Measurements from ENCODE around the gene CEP295NL. TPM values are rescaled to one million over a fixed set of nuclear protein-coding genes. Genes with fewer than 3 reads are reported as not detected.

CEP295NL gene
- total RNA-seq, 1 donor from 2014 or later, result 7.9 TPM

- no peak for TF ChIP-seq POLR2A (IDR thresholded peaks at IDR 0.05)
- no peak for TF ChIP-seq POLR2AphosphoS5 (IDR thresholded peaks at IDR 0.05; ENCODE audit: insufficient read depth in 1 of 2, low read depth in 1 of 2)
- TF ChIP-seq, protein P1, sequence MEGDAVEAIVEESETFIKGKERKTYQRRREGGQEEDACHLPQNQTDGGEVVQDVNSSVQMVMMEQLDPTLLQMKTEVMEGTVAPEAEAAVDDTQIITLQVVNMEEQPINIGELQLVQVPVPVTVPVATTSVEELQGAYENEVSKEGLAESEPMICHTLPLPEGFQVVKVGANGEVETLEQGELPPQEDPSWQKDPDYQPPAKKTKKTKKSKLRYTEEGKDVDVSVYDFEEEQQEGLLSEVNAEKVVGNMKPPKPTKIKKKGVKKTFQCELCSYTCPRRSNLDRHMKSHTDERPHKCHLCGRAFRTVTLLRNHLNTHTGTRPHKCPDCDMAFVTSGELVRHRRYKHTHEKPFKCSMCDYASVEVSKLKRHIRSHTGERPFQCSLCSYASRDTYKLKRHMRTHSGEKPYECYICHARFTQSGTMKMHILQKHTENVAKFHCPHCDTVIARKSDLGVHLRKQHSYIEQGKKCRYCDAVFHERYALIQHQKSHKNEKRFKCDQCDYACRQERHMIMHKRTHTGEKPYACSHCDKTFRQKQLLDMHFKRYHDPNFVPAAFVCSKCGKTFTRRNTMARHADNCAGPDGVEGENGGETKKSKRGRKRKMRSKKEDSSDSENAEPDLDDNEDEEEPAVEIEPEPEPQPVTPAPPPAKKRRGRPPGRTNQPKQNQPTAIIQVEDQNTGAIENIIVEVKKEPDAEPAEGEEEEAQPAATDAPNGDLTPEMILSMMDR (IDR thresholded peaks at IDR 0.05), result no peak
- no peaks in the 10 kb centered on the region for H3K9me3 ChIP-seq
- intact Hi-C loops (cut with DNase I), result loop anchor here (5.0 to 10.0 kb wide), 2 partner anchors 39 to 53 kb away; partner anchors contain the start of gene LGALS3BP
- peaks cover 85% of the 10 kb centered on the region for H3K4me1 ChIP-seq
- no peaks in the 10 kb centered on the region for H3K27me3 ChIP-seq
- H3K4me3 ChIP-seq, result peak overlapping the region; percentile 66 to 81
- H3K27ac ChIP-seq, result peak overlapping the region; percentile 99
- DNase-seq (ENCODE audit: extremely low spot score in 2 of 2), result no peak
- no peaks in the 10 kb centered on the region for H3K36me3 ChIP-seq
These were observed 18.5 kb upstream of the CEP295NL start for GRCh38 chr17:78921437-78921971.

DNA sequence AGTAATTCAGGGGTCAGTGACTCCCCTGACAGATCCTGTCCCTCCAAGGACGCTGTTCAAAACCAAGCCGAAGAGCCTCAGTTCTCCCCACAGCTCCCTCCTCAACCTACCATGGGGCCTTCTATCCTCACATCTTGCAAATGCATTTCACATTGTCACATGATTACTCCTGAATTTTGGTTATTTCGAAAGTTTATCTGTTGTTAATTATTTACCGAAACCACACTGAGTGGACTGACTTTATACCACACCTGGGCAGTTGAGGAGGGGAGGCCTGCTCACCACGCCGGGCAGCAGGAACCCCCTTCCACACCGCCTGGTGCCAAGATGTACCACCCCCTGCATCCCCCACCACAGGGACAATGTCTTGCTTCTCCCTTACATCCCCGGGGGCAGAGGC, 17.5 kb upstream of the CEP295NL start:
- TF ChIP-seq POLR2AphosphoS5 (IDR thresholded peaks at IDR 0.05; ENCODE audit: insufficient read depth in 1 of 2, low read depth in 1 of 2) (no peak), POLR2A (IDR thresholded peaks at IDR 0.05) (no peak)
- TF ChIP-seq, protein P1 (IDR thresholded peaks at IDR 0.05), result no peak
- no peak for DNase-seq (ENCODE audit: extremely low spot score in 2 of 2)
- H3K27me3 ChIP-seq, result no peaks in the 10 kb centered on the region
- H3K4me3 ChIP-seq, result peak overlapping the region; percentile 4 to 25
- intact Hi-C loops (cut with DNase I), result loop anchor here (5.0 to 10.0 kb wide), 2 partner anchors 38 to 54 kb away; partner anchors contain the start of gene LGALS3BP
- H3K9me3 ChIP-seq, result no peaks in the 10 kb centered on the region
- H3K36me3 ChIP-seq, result no peaks in the 10 kb centered on the region
- peaks cover 88% of the 10 kb centered on the region for H3K4me1 ChIP-seq
- peak overlapping the region; percentile 99 for H3K27ac ChIP-seq

DNA sequence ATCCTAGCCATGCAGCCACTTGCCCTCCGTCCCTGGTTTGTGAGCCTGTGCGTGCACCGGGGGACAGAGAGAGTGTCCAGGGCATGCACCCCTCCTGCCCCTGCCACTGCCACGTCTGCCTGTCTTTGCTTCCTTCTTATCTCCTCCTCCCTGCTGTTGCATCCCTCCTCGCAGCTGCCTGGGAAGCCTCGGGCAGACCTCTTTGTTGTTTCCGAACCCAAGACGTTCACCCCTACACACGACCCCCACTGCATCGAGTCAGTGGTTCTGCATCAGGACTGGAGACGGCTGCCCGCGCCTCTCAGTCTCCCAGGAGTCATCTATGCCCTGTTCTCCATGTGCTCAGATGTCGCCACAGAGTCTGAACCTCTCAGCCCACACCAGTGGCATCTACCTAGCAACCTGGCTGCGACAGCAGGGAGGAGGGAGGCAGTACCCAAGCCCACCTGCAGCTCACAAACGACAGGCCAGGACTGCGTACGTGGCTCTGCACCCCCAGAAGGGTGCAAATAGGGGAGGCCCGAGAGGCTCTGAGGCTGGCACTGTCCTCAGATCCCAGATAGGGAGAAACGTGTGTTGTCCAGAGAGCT, 17.0 kb upstream of the CEP295NL start:
- no peaks in the 10 kb centered on the region for H3K27me3 ChIP-seq
- peaks cover 93% of the 10 kb centered on the region for H3K4me1 ChIP-seq
- no peaks in the 10 kb centered on the region for H3K36me3 ChIP-seq
- no peak for DNase-seq (ENCODE audit: extremely low spot score in 2 of 2)
- H3K9me3 ChIP-seq, result no peaks in the 10 kb centered on the region
- peak overlapping the region; percentile 4 to 25 for H3K4me3 ChIP-seq
- intact Hi-C loops (cut with DNase I), result loop anchor here (5.0 to 10.0 kb wide), 2 partner anchors 38 to 55 kb away; partner anchors contain the start of gene LGALS3BP
- H3K27ac ChIP-seq, result peak overlapping the region; percentile 99
- TF ChIP-seq, protein P1 (IDR thresholded peaks at IDR 0.05), result no peak
- TF ChIP-seq POLR2AphosphoS5 (IDR thresholded peaks at IDR 0.05; ENCODE audit: insufficient read depth in 1 of 2, low read depth in 1 of 2) (no peak), POLR2A (IDR thresholded peaks at IDR 0.05) (no peak)

- intact Hi-C loops (cut with DNase I), result no loop called here
- peak overlapping the region; percentile 99 for H3K27ac ChIP-seq
- H3K4me1 ChIP-seq, result peaks cover 95% of the 10 kb centered on the region
- no peaks in the 10 kb centered on the region for H3K27me3 ChIP-seq
- H3K9me3 ChIP-seq, result no peaks in the 10 kb centered on the region
- no peak for DNase-seq (ENCODE audit: extremely low spot score in 2 of 2)
- H3K4me3 ChIP-seq, result no peak overlapping the region
- TF ChIP-seq POLR2A (IDR thresholded peaks at IDR 0.05) (no peak), POLR2AphosphoS5 (IDR thresholded peaks at IDR 0.05; ENCODE audit: insufficient read depth in 1 of 2, low read depth in 1 of 2) (no peak)
- TF ChIP-seq, protein P1 (IDR thresholded peaks at IDR 0.05), result no peak
- H3K36me3 ChIP-seq, result no peaks in the 10 kb centered on the region
These were observed 16.0 kb upstream of the CEP295NL start for GRCh38 chr17:78918979-78919378.

Data from vagina (tissue), 2 donors.